OCI-LY1 (cell line): ENCODE data around the gene SLC6A7.

ENCODE experiments used
- H2AFZ ChIP-seq: fragments of 200-600 bp; sonication (generic), shearing (Covaris generic); 2 replicates; pipeline ENCODE4 v1.6.0; 2014; ENCODE audit warnings: antibody characterized with exemption, mild to moderate bottlenecking, low read length
- H3F3A ChIP-seq: fragments of 200-600 bp; sonication (generic), shearing (Covaris generic); 2 replicates; pipeline ENCODE4 v1.6.0; 2014; ENCODE audit warnings: mild to moderate bottlenecking, antibody characterized with exemption, low read length, moderate library complexity; ENCODE audit not compliant: insufficient read depth
- H3K27ac ChIP-seq: fragments of 200-600 bp; sonication (generic); 2 replicates; pipeline ENCODE4 v1.5.1; 2014; ENCODE audit warnings: low read length, mixed run types, mild to moderate bottlenecking, low read depth; ENCODE audit not compliant: poor library complexity, severe bottlenecking
- H3K27me3 ChIP-seq: fragments of 200-600 bp; sonication (generic); 2 replicates; pipeline ENCODE4 v1.6.0; 2014; ENCODE audit warnings: antibody characterized with exemption, mild to moderate bottlenecking, low read length, moderate library complexity; ENCODE audit not compliant: insufficient read depth
- H3K36me3 ChIP-seq: fragments of 200-600 bp; sonication (generic); 2 replicates; pipeline ENCODE4 v1.6.1; 2014; ENCODE audit warnings: mild to moderate bottlenecking, antibody characterized with exemption, low read length, moderate library complexity, mixed read lengths; ENCODE audit not compliant: insufficient read depth
- H3K4me1 ChIP-seq: fragments of 200-600 bp; sonication (generic); 2 replicates; pipeline ENCODE4 v1.5.1; 2014; ENCODE audit warnings: mild to moderate bottlenecking, low read length, moderate library complexity; ENCODE audit not compliant: insufficient read depth, severe bottlenecking
- H3K4me2 ChIP-seq: fragments of 200-600 bp; sonication (generic), shearing (Covaris generic); 2 replicates; pipeline ENCODE4 v1.6.1; 2014; ENCODE audit warnings: low read length
- H3K4me3 ChIP-seq: fragments of 200-600 bp; sonication (generic); 2 replicates; pipeline ENCODE4 v1.5.1; 2014; ENCODE audit warnings: low read length, low read depth, mild to moderate bottlenecking, mixed read lengths; ENCODE audit not compliant: poor library complexity, severe bottlenecking
- H3K79me2 ChIP-seq: fragments of 200-600 bp; shearing (Covaris generic); 2 replicates; pipeline ENCODE4 v1.6.1; 2016; ENCODE audit warnings: mixed run types, low read length, mixed read lengths; ENCODE audit not compliant: insufficient read depth
- H3K9ac ChIP-seq: fragments of 200-600 bp; sonication (generic), shearing (Covaris generic); 2 replicates; pipeline ENCODE4 v1.6.1; 2014; ENCODE audit warnings: mild to moderate bottlenecking, low read length, mixed read lengths
- H3K9me2 ChIP-seq: fragments of 200-600 bp; sonication (generic), shearing (Covaris generic); 2 replicates; pipeline ENCODE4 v1.6.1; 2014; ENCODE audit warnings: low read depth, mild to moderate bottlenecking, low read length, mixed read lengths
- H3K9me3 ChIP-seq: fragments of 200-600 bp; shearing (Covaris generic); 2 replicates; pipeline ENCODE4 v1.6.1; 2014; ENCODE audit warnings: low read length, mixed read lengths
- H4K20me1 ChIP-seq: fragments of 200-600 bp; sonication (generic), shearing (Covaris generic); 2 replicates; pipeline ENCODE4 v1.6.0; 2016; ENCODE audit warnings: mild to moderate bottlenecking, low read length; ENCODE audit not compliant: insufficient read depth
- CTCF ChIP-seq: fragments of 200-600 bp; sonication (generic), shearing (Covaris generic); IDR thresholded peaks from 2 replicates; pipeline ENCODE4 v1.5.1; 2017; ENCODE audit warnings: mild to moderate bottlenecking, antibody characterized with exemption, low read length, moderate library complexity, mixed read lengths
- EZH2 ChIP-seq: fragments of 200-600 bp; sonication (generic), shearing (Covaris generic); IDR thresholded peaks from 2 replicates; pipeline ENCODE4 v1.8.0; 2017; ENCODE audit warnings: borderline replicate concordance, mixed run types, mild to moderate bottlenecking, antibody characterized with exemption, low read length, moderate library complexity, mixed read lengths

SLC6A7 gene

GRCh38 chr5:150182774-150183173 is 7.1 kb upstream of the SLC6A7 start:
- Histone ChIP-seq H3K9me3 (no peaks in the 10 kb centered on the region), H3K27me3 (0 out of 2 replicates have a peak, but pooled peaks cover 4% of the 10 kb centered on the region), H3K4me2 (no peak overlapping the region), H3F3A (no peaks in the 10 kb centered on the region), H3K27ac (no peak overlapping the region), H3K79me2 (no peaks in the 10 kb centered on the region), H4K20me1 (no peaks in the 10 kb centered on the region), H3K4me3 (no peak overlapping the region), H2AFZ (no peak overlapping the region), H3K9ac (no peak overlapping the region), H3K9me2 (no peaks in the 10 kb centered on the region), H3K4me1 (no peaks in the 10 kb centered on the region), H3K36me3 (no peaks in the 10 kb centered on the region)
- no peak for TF ChIP-seq CTCF
- TF ChIP-seq EZH2, result no peak

GRCh38 chr5:150183436-150183835 is 6.4 kb upstream of the SLC6A7 start:
- Histone ChIP-seq H3K79me2 (no peaks in the 10 kb centered on the region), H3K9me2 (no peaks in the 10 kb centered on the region), H3K36me3 (no peaks in the 10 kb centered on the region), H3K4me3 (no peak overlapping the region), H3F3A (no peaks in the 10 kb centered on the region), H3K27ac (no peak overlapping the region), H3K4me2 (no peak overlapping the region), H3K27me3 (0 out of 2 replicates have a peak, but pooled peaks cover 4% of the 10 kb centered on the region), H3K9ac (no peak overlapping the region), H4K20me1 (no peaks in the 10 kb centered on the region), H3K9me3 (no peaks in the 10 kb centered on the region), H3K4me1 (no peaks in the 10 kb centered on the region), H2AFZ (no peak overlapping the region)
- TF ChIP-seq EZH2, result no peak
- no peak for TF ChIP-seq CTCF

- no peaks in the 10 kb centered on the region for H3K9me3 ChIP-seq
- H3K4me3 ChIP-seq, result no peak overlapping the region
- no peaks in the 10 kb centered on the region for H3K79me2 ChIP-seq
- H3K27me3 ChIP-seq, result 0 out of 2 replicates have a peak, but pooled peaks cover 4% of the 10 kb centered on the region
- no peak overlapping the region for H3K27ac ChIP-seq
- no peak overlapping the region for H3K4me2 ChIP-seq
- no peak overlapping the region for H3K9ac ChIP-seq
- no peaks in the 10 kb centered on the region for H3K4me1 ChIP-seq
- no peak overlapping the region for H2AFZ ChIP-seq
- no peaks in the 10 kb centered on the region for H3K36me3 ChIP-seq
- TF ChIP-seq CTCF, result no peak
- TF ChIP-seq EZH2, result no peak
- H4K20me1 ChIP-seq, result no peaks in the 10 kb centered on the region
- H3F3A ChIP-seq, result no peaks in the 10 kb centered on the region
- H3K9me2 ChIP-seq, result no peaks in the 10 kb centered on the region
These were observed 5.9 kb upstream of the SLC6A7 start for GRCh38 chr5:150184006-150184405.
